Measurements from ENCODE around the gene LARP4B.

LARP4B gene

DNA sequence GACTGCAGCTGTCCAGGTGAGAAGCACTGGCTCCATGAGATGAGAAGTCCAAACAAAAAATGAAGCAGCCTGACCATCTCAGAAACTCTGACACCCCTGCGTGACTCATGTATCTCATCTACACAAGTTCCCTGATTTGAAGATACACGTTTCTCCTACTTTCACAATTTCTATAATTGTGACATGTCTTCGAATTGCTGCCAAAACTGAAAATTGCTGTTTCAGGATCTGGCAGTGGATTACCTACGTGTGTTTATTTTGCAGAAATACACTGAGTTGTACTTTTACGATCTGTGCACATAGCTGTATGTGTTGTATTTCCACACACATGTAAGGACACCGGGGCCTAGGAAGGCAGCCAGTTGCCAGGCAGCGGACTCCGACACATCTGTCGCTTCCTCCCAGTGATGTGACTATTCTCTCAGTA, 53.2 kb downstream of the LARP4B start:
- no peak for DNase-seq (ENCODE audit: low read depth)
- no peak for TF ChIP-seq CTCF (IDR thresholded peaks at IDR 0.05; ENCODE audit: low read depth, low read length, missing control alignments)
- in situ Hi-C loops (cut with HindIII; ENCODE audit: low sequenced_read_pairs): no loop called here
- no peak overlapping the region for H3K4me3 ChIP-seq (ENCODE audit: low read depth, low read length)

- no peak for DNase-seq (ENCODE audit: low read depth)
- H3K4me3 ChIP-seq (ENCODE audit: low read depth, low read length): no peak overlapping the region
- no peak for TF ChIP-seq CTCF (IDR thresholded peaks at IDR 0.05; ENCODE audit: low read depth, low read length, missing control alignments)
- in situ Hi-C loops (cut with HindIII; ENCODE audit: low sequenced_read_pairs): no loop called here
Measured at GRCh38 chr10:876438-876837, 55.1 kb downstream of the LARP4B start.

GRCh38 chr10:873020-873419, 58.5 kb downstream of the LARP4B start:
- in situ Hi-C loops (cut with HindIII; ENCODE audit: low sequenced_read_pairs): no loop called here
- H3K4me3 ChIP-seq (ENCODE audit: low read depth, low read length): no peak overlapping the region
- no peak for DNase-seq (ENCODE audit: low read depth)
- no peak for TF ChIP-seq CTCF (IDR thresholded peaks at IDR 0.05; ENCODE audit: low read depth, low read length, missing control alignments)

DNA sequence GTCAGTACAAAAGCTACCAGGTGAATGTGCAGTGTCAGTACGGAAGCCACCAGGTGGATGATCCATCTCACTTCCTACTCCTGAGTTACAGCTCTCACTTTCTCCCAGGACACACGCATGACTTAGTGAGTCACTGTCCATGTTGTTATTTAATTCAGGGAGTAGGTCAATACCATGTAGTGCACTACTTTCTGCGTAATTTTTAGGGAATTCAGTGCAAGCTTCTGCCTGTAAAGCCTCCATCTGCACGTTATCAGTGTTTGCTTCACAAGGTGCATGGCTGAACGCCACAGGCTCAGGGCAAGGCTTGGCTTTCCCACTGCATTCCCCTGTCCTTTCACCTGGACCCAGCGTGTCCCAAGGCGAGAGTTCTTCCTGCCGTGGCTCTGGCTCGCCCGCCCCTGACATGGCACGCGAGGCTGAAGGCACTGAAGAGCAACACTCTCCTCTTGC, 59.5 kb downstream of the LARP4B start:
- no peak for DNase-seq (ENCODE audit: low read depth)
- in situ Hi-C loops (cut with HindIII; ENCODE audit: low sequenced_read_pairs): no loop called here
- H3K4me3 ChIP-seq (ENCODE audit: low read depth, low read length): no peak overlapping the region
- TF ChIP-seq CTCF (IDR thresholded peaks at IDR 0.05; ENCODE audit: low read depth, low read length, missing control alignments): no peak

DNA sequence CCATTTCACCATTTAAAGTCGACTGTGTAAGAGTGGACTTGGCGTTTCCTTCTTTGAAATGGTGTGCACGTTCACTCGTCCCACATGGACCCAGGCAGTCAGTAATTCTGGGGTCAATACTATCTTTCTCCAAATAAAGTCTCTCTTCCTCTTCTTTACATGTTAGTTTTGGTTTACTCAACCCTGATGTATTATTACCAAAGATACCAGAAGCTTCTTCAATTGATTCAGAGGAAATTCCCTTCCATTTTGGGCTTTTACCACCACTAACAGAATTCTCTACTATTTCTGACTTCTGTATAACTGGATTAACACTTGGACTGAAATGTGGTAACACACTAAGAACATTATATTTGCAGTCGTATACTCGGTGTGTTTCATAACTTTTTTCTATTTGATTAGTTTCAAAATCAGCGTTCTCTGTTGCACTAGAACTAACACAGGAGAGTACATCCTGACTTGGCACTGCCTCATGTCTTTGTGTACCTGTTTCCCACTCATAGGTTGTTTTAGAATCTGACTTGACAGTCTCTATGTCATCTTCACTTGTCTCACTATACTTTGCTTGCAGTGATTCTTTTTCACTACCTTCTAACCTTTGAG, 60.8 kb downstream of the LARP4B start:
- DNase-seq (ENCODE audit: low read depth): no peak
- H3K4me3 ChIP-seq (ENCODE audit: low read depth, low read length): no peak overlapping the region
- in situ Hi-C loops (cut with HindIII; ENCODE audit: low sequenced_read_pairs): no loop called here
- no peak for TF ChIP-seq CTCF (IDR thresholded peaks at IDR 0.05; ENCODE audit: low read depth, low read length, missing control alignments)

DNA sequence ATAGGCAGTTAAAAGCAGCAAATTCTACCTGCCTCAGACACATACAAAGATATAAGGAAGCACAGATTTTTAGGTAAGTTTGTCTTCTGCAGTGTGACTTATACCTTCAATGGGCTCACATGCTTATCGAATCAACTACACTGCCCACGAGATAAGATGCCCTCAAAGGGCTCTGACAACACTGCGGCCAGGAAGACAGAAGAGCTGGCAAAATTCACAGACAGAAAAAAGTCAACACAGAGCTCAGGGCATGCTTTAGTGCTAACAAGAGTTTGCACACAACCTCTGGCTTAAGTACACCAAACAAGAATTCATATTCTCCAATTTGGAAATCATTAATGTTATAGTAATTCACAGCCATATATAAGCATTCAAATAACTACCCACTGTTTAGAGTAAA, 62.3 kb downstream of the LARP4B start:
- TF ChIP-seq CTCF (IDR thresholded peaks at IDR 0.05; ENCODE audit: low read depth, low read length, missing control alignments): no peak
- in situ Hi-C loops (cut with HindIII; ENCODE audit: low sequenced_read_pairs): no loop called here
- H3K4me3 ChIP-seq (ENCODE audit: low read depth, low read length): no peak overlapping the region
- no peak for DNase-seq (ENCODE audit: low read depth)
